AG04450 (cell line): ENCODE results near the gene HPSE. TPM values are rescaled to one million over a fixed set of nuclear protein-coding genes. Genes with fewer than 3 reads are reported as not detected.

ENCODE experiments used
- CTCF ChIA-PET: fragments of 300-600, 350-600 bp; formaldehyde crosslinking; extraction: SDS; loops from one replicate; lab custom pipeline; 2022; ENCODE audit warnings: antibody characterized with exemption, inconsistent platforms; lab: Charles Lee
- POLR2A ChIA-PET: fragments of 350-600 bp; formaldehyde crosslinking; extraction: SDS; loops from one replicate; lab custom pipeline; 2021; ENCODE audit warnings: antibody characterized with exemption, inconsistent platforms; lab: Yijun Ruan, JAX
- DNase-seq: peaks from one replicate; pipeline ENCODE4 v3.0.0-alpha.2; 2011; ENCODE audit warnings: low read depth, low spot score
- H3K27ac ChIP-seq: one replicate; pipeline ENCODE4 v1.5.1; 2012; ENCODE audit warnings: low read depth, low read length, control low read depth
- H3K27me3 ChIP-seq: one replicate; pipeline ENCODE4 v1.6.0; 2012; ENCODE audit warnings: low read length; ENCODE audit not compliant: control insufficient read depth, insufficient read depth
- H3K4me3 ChIP-seq: 2 replicates; pipeline ENCODE4 v1.5.1; 2011; ENCODE audit warnings: mild to moderate bottlenecking, low read depth, low read length, control low read depth
- H3K9me3 ChIP-seq: 2 replicates; pipeline ENCODE4 v1.5.1; 2012; ENCODE audit warnings: low read length; ENCODE audit not compliant: control insufficient read depth, insufficient read depth
- CTCF ChIP-seq: IDR thresholded peaks from 2 replicates; pipeline ENCODE4 v1.5.1; 2011; ENCODE audit warnings: low read depth, low read length, control low read depth, inconsistent platforms
- polyA plus RNA-seq: library from polyadenylated mRNA; depleted of rRNA; stranded (reverse); fragments of >200 nt; gene quantifications from 2 replicates; pipeline ENCODE4 v1.2.3, GENCODE V29; 2011

Gene HPSE
- polyA plus RNA-seq, 1 experiment = 0.37 TPM

- H3K9me3 ChIP-seq = no peaks in the 10 kb centered on the region
- no peaks in the 10 kb centered on the region for H3K27me3 ChIP-seq
- H3K4me3 ChIP-seq = no peak overlapping the region
- POLR2A ChIA-PET = no interaction called here
- TF ChIP-seq CTCF = no peak
- CTCF ChIA-PET = interaction anchor here (0.7 to 4.1 kb wide), 5 partner anchors 7 to 188 kb away, joined by 3 to 55 read pairs (median 4); no protein-coding TSS in a partner anchor
- DNase-seq = no peak
- H3K27ac ChIP-seq = no peak overlapping the region
Measured at GRCh38 chr4:83262682-83263081, 72.0 kb downstream of the HPSE start.

- ChIA-PET CTCF (interaction anchor here (0.7 to 4.1 kb wide), 17 partner anchors 8 to 370 kb away, joined by 3 to 55 read pairs (median 5); partner anchors contain the start of genes COPS4, COQ2 and SEC31A), POLR2A (interaction anchor here (0.6 to 0.7 kb wide), 2 partner anchors 151 to 226 kb away, joined by 3 to 4 read pairs; partner anchors contain the start of gene COPS4)
- H3K4me3 ChIP-seq = no peak overlapping the region
- TF ChIP-seq CTCF = no peak
- no peaks in the 10 kb centered on the region for H3K27me3 ChIP-seq
- no peak overlapping the region for H3K27ac ChIP-seq
- no peaks in the 10 kb centered on the region; the same call in 1 of the 2 replicates for H3K9me3 ChIP-seq
- DNase-seq = no peak
Measured at GRCh38 chr4:83261307-83261706, 73.3 kb downstream of the HPSE start.

- ChIA-PET POLR2A (no interaction called here), CTCF (interaction anchor here (1.4 to 4.1 kb wide), 7 partner anchors 21 to 225 kb away, joined by 5 to 55 read pairs (median 11); partner anchors contain the start of gene COPS4)
- no peak for TF ChIP-seq CTCF
- Histone ChIP-seq H3K9me3 (no peaks in the 10 kb centered on the region; the same call in 1 of the 2 replicates), H3K4me3 (no peak overlapping the region), H3K27me3 (no peaks in the 10 kb centered on the region), H3K27ac (no peak overlapping the region)
- no peak for DNase-seq
Measured at GRCh38 chr4:83259586-83259985, 75.1 kb downstream of the HPSE start.

- DNase-seq = no peak
- POLR2A ChIA-PET = no interaction called here
- Histone ChIP-seq H3K27me3 (no peaks in the 10 kb centered on the region), H3K27ac (no peak overlapping the region), H3K9me3 (no peaks in the 10 kb centered on the region; the same call in 1 of the 2 replicates), H3K4me3 (no peak overlapping the region)
- no peak for TF ChIP-seq CTCF
- CTCF ChIA-PET = no interaction called here
Measured at GRCh38 chr4:83258461-83258860, 76.2 kb downstream of the HPSE start.

GRCh38 chr4:83257811-83258210, 76.8 kb downstream of the HPSE start:
- ChIA-PET CTCF (interaction anchor here (1.5 kb wide), 1 partner anchor 183 kb away, joined by 7 read pairs; no protein-coding TSS in a partner anchor), POLR2A (interaction anchor here (0.7 kb wide), 1 partner anchor 24 kb away, joined by 3 read pairs; no protein-coding TSS in a partner anchor)
- Histone ChIP-seq H3K4me3 (no peak overlapping the region), H3K27ac (no peak overlapping the region), H3K9me3 (no peaks in the 10 kb centered on the region; the same call in 1 of the 2 replicates), H3K27me3 (no peaks in the 10 kb centered on the region)
- no peak for DNase-seq
- TF ChIP-seq CTCF = no peak
